GDM1 (cell line): ENCODE measurements around the gene ABCD1.

Experiments
- DNase-seq: peaks from one replicate; lab custom pipeline; 2025; lab: John Stamatoyannopoulos, UW

ABCD1 gene

GRCh38 chrX:153773741-153774575 lies 49.3 kb downstream of the ABCD1 start:
- no peak for DNase-seq

- DNase-seq, result no peak
Observed at GRCh38 chrX:153774576-153775292, 50.1 kb downstream of the ABCD1 start.

GRCh38 chrX:153775293-153776119 lies 50.9 kb downstream of the ABCD1 start:
- no peak for DNase-seq

GRCh38 chrX:153776120-153776599 lies 51.5 kb downstream of the ABCD1 start:
- DNase-seq, result no peak

- DNase-seq, result no peak
Observed at GRCh38 chrX:153776611-153777045, 52.0 kb downstream of the ABCD1 start.

- DNase-seq, result no peak
Observed at GRCh38 chrX:153777261-153778090, 52.8 kb downstream of the ABCD1 start.

- no peak for DNase-seq
Observed at GRCh38 chrX:153778181-153778580, 53.5 kb downstream of the ABCD1 start.

GRCh38 chrX:153778684-153779101 lies 54.0 kb downstream of the ABCD1 start:
- DNase-seq, result no peak

GRCh38 chrX:153779891-153780677 lies 55.4 kb downstream of the ABCD1 start:
- DNase-seq, result peak; percentile 59

GRCh38 chrX:153780678-153781427 lies 56.2 kb downstream of the ABCD1 start, which contains the start of gene SRPK3:
Gene SRPK3 (plus strand): TSS chrX:153781041. CDS start chrX:153781087, 46 bp downstream.
- no peak for DNase-seq

- DNase-seq, result no peak
Observed at GRCh38 chrX:153781428-153782047, 56.9 kb downstream of the ABCD1 start.

GRCh38 chrX:153782313-153782712 lies 57.7 kb downstream of the ABCD1 start:
- no peak for DNase-seq

- DNase-seq, result no peak
Observed at GRCh38 chrX:153782871-153783270, 58.2 kb downstream of the ABCD1 start.

- DNase-seq, result no peak
Observed at GRCh38 chrX:153783378-153784013, 58.8 kb downstream of the ABCD1 start.

GRCh38 chrX:153784325-153784967 lies 59.8 kb downstream of the ABCD1 start:
- DNase-seq, result no peak

GRCh38 chrX:153786669-153787068 lies 62.0 kb downstream of the ABCD1 start:
- DNase-seq, result no peak

- DNase-seq, result no peak
Observed at GRCh38 chrX:153789654-153790053, 65.0 kb downstream of the ABCD1 start.
